ENCODE data around the gene ISG15.
"Not testable (repeated sequence)": the region's sequence is repeated elsewhere in the genome, so short reads cannot be mapped to it uniquely, and the experiment has no call there.

Gene ISG15

DNA sequence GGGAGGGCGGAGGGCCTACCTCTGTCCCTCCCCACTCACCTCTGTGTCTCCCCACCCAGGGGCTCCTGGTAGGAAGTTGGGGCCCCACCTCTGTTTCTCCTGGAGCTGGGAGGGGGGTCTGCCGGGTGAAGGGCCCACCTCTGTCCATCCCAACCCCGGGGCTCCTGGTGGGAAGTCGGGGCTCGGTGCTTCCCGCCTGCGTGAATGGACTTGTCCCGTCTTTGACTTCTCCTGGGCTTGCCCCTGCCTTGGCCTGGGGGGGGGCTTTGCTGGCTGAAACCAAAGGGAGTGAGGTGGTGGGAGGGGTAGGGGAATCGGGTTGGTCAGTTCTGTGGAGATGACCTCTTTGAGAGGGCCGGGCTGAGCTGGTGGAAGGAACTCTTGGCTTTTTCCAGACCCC, 12.4 kb downstream of the ISG15 start:
- in situ Hi-C loops (cut with MboI; ENCODE audit: low sequenced_read_pairs) = no loop called here

- in situ Hi-C loops (cut with MboI; ENCODE audit: low sequenced_read_pairs) = no loop called here
These were observed 13.5 kb downstream of the ISG15 start for GRCh38 chr1:1026599-1027413.

DNA sequence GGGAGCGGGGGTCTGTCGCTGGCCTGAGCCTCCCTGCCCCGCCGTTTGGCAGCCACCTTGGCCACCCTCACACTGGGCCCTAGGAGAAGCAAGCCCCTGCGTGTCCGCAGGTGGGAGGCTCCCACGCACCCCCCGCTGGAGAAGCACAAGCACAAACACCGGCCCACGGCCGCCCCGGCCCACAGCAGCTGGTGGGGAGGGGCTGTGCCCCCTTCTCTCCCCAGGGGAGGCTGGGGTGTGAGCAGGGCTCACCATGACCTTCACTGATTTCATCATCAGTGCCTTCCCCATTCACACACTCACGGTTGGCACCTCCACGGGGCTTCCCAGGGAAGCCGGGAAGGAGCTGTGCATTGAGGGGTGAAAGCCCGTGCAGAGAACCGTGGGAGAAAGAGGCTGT, 14.5 kb downstream of the ISG15 start:
- in situ Hi-C loops (cut with MboI; ENCODE audit: low sequenced_read_pairs) = no loop called here

GRCh38 chr1:1030867-1031658, 17.8 kb downstream of the ISG15 start:
- in situ Hi-C loops (cut with MboI; ENCODE audit: low sequenced_read_pairs) = not testable (repeated sequence)

DNA sequence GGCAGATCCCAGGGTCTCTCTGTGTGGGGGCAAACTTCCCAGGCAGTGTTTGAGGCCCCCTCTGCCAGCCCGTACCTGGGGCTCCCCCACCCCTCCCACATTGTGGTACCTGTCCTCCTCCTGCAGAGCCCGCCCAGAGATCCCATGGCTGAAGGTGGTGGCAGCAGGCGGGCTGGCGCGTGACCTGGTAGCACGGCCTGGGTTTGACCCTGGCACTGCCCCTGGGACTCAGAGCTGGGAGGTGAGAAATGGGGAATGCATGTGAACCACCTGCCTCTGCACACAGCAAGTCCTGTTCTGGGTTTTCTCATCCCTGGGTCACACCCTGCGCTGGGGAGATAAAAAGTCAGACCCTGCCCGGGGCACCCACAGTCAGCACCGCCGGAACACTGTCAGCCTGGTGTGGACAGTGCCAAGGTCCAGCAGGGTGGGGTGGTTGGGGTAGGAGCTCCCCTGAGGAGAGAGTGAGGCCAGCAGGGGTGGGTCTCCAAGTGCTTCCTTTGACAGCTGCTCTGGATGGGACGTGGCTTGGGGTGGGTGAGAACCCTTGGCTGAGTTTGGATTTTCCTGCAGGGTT, 18.4 kb downstream of the ISG15 start:
- in situ Hi-C loops (cut with MboI; ENCODE audit: low sequenced_read_pairs) = no loop called here

DNA sequence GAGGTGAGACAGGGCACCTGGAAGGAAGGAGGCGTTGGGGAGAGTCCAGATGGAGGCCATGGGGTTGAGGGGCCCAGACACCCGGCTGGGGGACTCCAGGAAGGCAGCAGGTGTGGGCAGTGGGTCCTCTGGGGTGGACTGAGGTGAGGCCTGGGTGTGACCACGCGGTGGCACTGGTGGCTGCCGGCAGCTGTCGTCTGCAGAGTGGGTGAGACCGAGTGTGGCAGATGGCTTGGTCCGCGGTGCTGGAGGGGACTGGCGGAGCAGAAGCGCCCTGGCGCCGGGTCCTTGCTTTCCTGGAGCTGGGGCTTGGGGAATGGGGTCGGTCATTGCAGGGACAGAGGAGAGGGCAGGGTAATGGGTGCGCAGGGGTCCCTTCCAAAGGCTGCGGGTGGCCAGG, 19.1 kb downstream of the ISG15 start:
- in situ Hi-C loops (cut with MboI; ENCODE audit: low sequenced_read_pairs) = no loop called here

DNA sequence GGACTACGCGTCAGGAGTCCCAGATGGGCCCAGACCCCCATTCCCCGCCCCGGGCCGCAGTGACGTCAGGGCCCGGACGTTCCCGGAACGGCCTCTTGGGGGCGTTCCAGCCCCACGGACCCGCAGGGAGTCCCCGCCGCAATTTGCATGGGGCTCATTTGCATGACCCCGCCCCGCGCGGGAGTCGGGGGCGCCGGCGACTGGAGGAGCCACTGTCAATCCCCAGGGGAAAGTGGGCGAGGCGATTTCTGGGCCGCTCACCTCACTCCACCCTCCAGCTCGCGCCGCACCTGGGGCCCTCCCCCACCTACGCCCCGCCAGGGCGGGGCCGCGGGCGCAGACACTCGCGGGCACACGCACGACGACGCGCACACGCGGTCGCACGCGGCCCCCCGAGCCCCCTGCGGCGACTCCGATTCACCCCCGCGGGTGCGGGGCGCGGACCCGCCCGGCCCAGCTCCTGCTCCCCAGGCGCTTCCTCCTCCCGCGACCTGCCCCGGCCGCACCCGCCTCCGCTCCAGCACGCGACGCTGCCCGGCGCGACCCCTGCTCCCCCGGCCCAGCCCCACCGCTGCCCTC, 19.8 kb downstream of the ISG15 start:
- in situ Hi-C loops (cut with MboI; ENCODE audit: low sequenced_read_pairs) = no loop called here

GRCh38 chr1:1033731-1034438, 20.6 kb downstream of the ISG15 start:
- in situ Hi-C loops (cut with MboI; ENCODE audit: low sequenced_read_pairs) = no loop called here

DNA sequence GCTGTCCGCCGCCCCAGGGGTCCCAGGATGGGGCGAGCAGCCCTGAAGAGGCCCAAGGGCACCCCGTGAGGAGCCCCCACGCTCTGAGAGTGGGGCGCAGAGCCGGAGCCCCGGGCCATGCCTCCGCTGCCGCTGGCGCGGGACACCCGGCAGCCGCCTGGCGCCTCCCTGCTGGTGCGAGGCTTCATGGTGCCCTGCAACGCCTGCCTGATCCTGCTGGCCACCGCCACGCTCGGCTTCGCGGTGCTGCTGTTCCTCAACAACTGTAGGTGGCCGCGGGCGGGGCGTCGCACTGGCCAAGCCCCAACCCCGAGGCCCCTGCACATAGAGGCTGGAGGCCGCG, 21.1 kb downstream of the ISG15 start:
- in situ Hi-C loops (cut with MboI; ENCODE audit: low sequenced_read_pairs) = no loop called here

GRCh38 chr1:1035291-1035943, 22.1 kb downstream of the ISG15 start:
- in situ Hi-C loops (cut with MboI; ENCODE audit: low sequenced_read_pairs) = no loop called here

- in situ Hi-C loops (cut with MboI; ENCODE audit: low sequenced_read_pairs) = no loop called here
These were observed 24.4 kb downstream of the ISG15 start for GRCh38 chr1:1037366-1038327.

GRCh38 chr1:1038694-1039093, 25.4 kb downstream of the ISG15 start:
- in situ Hi-C loops (cut with MboI; ENCODE audit: low sequenced_read_pairs) = no loop called here

DNA sequence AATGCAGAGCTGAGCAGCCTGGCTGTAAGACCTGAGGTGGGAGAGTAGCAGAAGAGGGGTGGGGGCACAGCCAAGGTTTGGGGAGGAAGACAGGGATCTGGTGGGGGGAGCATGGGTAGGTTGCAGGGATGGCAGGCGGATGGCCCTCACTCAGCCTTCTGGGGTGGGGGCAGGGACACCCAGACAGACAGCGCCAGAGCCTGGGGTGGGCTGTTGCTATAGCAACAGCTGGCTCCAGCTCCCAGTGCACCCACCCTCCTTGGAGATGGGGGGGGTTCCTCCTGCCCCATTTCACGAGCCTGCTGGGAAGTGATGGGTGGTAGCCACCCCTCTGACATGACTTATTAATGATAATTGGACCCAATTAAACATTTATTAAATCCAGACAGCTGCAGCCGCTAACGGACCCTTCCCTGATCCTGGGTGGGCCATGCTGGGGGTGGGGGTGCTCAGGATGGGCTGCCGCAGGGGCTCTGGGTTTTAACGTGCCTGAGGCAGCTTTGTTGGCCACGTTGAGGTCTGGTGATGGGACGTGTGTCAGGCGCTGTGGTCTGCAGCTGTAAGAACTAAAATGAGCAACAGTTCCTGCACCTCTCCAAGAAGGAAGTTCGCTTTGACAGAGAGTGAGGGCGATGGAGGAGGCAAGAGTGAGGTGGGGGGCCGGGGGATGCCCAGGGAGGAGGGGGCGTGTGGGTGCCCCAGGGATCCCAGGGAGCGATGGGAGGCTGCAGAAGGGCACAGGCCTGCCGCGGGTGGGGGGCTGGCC, 26.0 kb downstream of the ISG15 start:
- in situ Hi-C loops (cut with MboI; ENCODE audit: low sequenced_read_pairs) = no loop called here

DNA sequence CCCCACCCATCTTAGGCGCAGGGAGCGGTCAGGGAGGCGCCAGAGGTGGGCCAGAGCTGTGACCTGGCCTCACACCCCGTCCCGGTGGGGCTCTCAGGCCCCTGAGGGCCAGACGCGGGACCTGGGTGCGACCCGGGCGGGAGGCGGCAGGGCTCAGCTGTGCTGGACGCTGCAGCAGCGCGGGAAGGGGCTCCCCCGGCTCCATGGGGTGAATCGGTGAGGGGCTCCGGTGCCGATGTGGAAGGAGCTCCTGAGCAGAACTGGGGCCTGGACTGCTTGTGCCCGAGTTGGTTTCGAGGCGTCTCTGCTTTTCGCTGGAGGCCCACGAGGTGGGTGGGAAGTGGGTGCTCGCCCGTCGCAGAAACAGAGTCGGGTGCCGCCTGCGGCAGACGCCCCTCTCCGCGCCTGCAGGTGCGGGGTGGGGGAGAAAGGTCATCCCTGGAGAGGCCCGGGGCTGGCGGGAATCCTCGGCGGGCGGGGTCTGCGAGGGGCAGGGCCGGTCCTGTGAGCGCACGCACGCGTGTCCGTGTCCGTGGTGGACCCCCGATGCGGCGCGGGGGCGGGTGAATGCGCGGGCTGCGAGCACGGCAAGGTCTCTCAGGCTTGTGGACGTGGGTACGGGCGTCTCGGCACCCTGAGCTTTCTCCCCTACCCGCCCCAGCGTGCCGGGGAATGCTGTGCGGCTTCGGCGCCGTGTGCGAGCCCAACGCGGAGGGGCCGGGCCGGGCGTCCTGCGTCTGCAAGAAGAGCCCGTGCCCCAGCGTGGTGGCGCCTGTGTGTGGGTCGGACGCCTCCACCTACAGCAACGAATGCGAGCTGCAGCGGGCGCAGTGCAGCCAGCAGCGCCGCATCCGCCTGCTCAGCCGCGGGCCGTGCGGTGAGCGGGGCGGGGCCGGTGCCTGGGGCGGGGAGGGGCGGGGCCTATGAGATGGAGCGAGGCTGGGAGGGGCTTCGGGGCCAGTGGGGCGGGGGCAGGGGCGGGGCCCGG, 27.0 kb downstream of the ISG15 start:
- in situ Hi-C loops (cut with MboI; ENCODE audit: low sequenced_read_pairs) = no loop called here

DNA sequence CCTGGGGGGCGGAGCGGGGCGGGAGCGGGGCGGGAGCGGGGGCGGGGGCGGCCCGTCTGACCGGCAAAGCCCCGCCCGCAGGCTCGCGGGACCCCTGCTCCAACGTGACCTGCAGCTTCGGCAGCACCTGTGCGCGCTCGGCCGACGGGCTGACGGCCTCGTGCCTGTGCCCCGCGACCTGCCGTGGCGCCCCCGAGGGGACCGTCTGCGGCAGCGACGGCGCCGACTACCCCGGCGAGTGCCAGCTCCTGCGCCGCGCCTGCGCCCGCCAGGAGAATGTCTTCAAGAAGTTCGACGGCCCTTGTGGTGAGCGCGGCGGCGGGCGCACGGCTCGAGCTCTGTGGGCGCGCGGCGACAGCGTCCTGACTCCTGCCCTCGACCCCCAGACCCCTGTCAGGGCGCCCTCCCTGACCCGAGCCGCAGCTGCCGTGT, 27.8 kb downstream of the ISG15 start:
- in situ Hi-C loops (cut with MboI; ENCODE audit: low sequenced_read_pairs) = no loop called here

DNA sequence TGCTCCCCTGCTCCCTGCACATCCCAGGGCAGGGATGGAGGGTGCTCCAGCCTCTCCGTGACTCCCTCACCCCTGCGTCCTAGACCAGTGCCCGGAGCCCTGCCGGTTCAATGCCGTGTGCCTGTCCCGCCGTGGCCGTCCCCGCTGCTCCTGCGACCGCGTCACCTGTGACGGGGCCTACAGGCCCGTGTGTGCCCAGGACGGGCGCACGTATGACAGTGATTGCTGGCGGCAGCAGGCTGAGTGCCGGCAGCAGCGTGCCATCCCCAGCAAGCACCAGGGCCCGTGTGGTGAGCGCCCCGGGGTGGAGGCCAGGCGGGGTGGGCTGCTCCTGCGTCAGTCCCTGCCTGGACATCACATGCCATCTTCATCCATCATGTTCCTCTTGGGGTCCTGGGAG, 28.6 kb downstream of the ISG15 start:
- in situ Hi-C loops (cut with MboI; ENCODE audit: low sequenced_read_pairs) = no loop called here

- in situ Hi-C loops (cut with MboI; ENCODE audit: low sequenced_read_pairs) = no loop called here
These were observed 29.5 kb downstream of the ISG15 start for GRCh38 chr1:1042835-1043234.

Data from HL-60/S4 treated with phorbol 12-myristate 13-acetate at 8.2 ng/mL for 4 days and 3 days (cell line).